ENCODE measurements around the gene ZFHX3.

DNA sequence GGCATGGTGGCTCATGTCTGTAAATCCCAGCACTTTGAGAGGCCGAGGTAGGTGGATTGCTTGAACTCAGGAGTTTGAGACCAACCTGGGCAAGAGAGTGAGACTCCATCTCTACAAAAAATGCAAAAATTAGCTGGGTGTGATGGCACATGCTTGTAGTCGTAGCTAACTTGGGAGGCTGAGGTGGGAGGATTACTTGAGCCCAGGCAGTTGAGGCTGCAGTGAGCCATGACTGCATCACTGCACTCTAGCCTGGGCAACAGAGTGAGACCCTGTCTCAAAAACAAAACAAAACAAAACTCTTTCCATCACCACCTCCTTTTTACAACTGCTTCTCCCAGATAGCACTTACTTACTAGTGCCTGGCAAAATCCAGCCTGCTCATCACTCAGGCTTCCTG, 214.0 kb downstream of the ZFHX3 start:
- TF ChIP-seq JUN (IDR thresholded peaks at IDR 0.05; ENCODE audit: borderline replicate concordance, insufficient read depth, insufficient read length, low read depth) (no peak), MAX (IDR thresholded peaks at IDR 0.05; ENCODE audit: insufficient read depth, insufficient read length) (no peak), CTCF (IDR thresholded peaks at IDR 0.05; ENCODE audit: extremely low read depth in 1 of 2, insufficient read depth in 1 of 2, low read depth in 1 of 2, low read length in 2 of 2) (no peak), POLR2A (IDR thresholded peaks at IDR 0.05; ENCODE audit: low read depth, low read length) (no peak), EZH2 (IDR thresholded peaks at IDR 0.05; ENCODE audit: borderline replicate concordance, low read depth, low read length, severe bottlenecking) (no peak), FOS (IDR thresholded peaks at IDR 0.05; ENCODE audit: borderline replicate concordance, insufficient read depth, low read length) (no peak), GATA2 (IDR thresholded peaks at IDR 0.05; ENCODE audit: insufficient read depth, insufficient read length, low read depth, low read length) (no peak)

Measured in endothelial cell of umbilical vein (primary cell).